Measurements from ENCODE around the gene SOS2. TPM values are rescaled to one million over a fixed set of nuclear protein-coding genes. Genes with fewer than 3 reads are reported as not detected.

SOS2 gene
- total RNA-seq, 1 experiment from 2014 or later, result 11.7 TPM

DNA sequence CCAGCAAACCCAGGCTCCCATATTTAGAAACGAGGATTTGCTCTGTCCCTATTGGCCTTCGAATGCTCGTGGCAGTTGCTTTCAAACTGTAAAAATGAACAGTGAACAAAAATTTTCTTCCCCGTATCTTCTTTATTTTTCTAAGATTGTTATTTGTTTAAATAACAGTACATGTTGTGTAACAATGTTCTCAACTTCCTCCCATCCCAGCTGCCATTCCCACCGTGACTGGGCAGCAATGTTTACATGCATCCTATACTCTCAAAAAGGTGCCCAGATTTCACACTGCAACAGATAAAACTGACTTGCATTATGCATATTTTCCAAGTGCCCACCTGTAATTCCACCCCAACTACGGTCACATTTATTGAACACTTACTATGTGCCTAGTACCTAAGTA lies 127.8 kb downstream of the SOS2 start:
- Histone ChIP-seq H3K9ac (ENCODE audit: low read length) (no peak overlapping the region), H4K20me1 (ENCODE audit: insufficient read depth) (no peaks in the 10 kb centered on the region), H3K79me2 (ENCODE audit: insufficient read depth, low read length) (no peaks in the 10 kb centered on the region), H3K27me3 (ENCODE audit: insufficient read depth, low read length) (no peaks in the 10 kb centered on the region), H2AFZ (ENCODE audit: low read depth, low read length, poor library complexity, severe bottlenecking) (no peak overlapping the region), H3K4me2 (ENCODE audit: low read length) (no peak overlapping the region), H3K36me3 (ENCODE audit: control insufficient read depth in 1 of 2, insufficient read depth in 2 of 2, low read length in 2 of 2) (peaks cover 0 to 2% of the 10 kb centered on the region in 2 experiments; a peak in 2 of 4 replicates), H3K9me2 (ENCODE audit: insufficient read depth) (no peaks in the 10 kb centered on the region), H3K9me3 (ENCODE audit: control insufficient read depth in 1 of 2, insufficient read depth in 1 of 2, low read depth in 1 of 2, low read length in 2 of 2) (no peaks in the 10 kb centered on the region), H3K27ac (ENCODE audit: low read depth, low read length) (no peak overlapping the region), H3K4me3 (replicated peaks in 1 of 2; ENCODE audit: low read depth in 1 of 2, low read length in 2 of 2) (no peak overlapping the region), H3K4me1 (ENCODE audit: control insufficient read depth in 1 of 2, insufficient read depth in 2 of 2, low read length in 2 of 2) (peaks cover 9 to 26% of the 10 kb centered on the region in 2 experiments)
- BruUV-seq (replicated peaks), result no TSS peak
- intact Hi-C loops (cut with micrococcal nuclease), result no loop called here
- RAD21 ChIA-PET (ENCODE audit: low non-redundant PET in 1 of 2, low total read pairs in 2 of 2, uncharacterized antibody in 2 of 2, unreplicated experiment in 2 of 2), result no interaction called here
- CTCF ChIA-PET, result interaction anchor here (2.4 to 3.8 kb wide), 2 partner anchors 237 to 251 kb away, joined by 18 to 32 read pairs; partner anchors contain the start of gene NEMF
- TF ChIP-seq REST (IDR thresholded peaks at IDR 0.05; ENCODE audit: low read depth) (no peak), YY1 (IDR thresholded peaks at IDR 0.05; ENCODE audit: extremely low read depth, insufficient replicate concordance, low read depth, low read length) (no peak), EZH2 (IDR thresholded peaks at IDR 0.05) (no peak), FOSL1 (IDR thresholded peaks at IDR 0.05; ENCODE audit: low read depth) (no peak), ELF1 (IDR thresholded peaks at IDR 0.05; ENCODE audit: borderline replicate concordance, low read depth) (no peak), ZBTB33 (IDR thresholded peaks at IDR 0.05; ENCODE audit: extremely low read depth, insufficient replicate concordance, low read length) (no peak), SIN3A (IDR thresholded peaks at IDR 0.05; ENCODE audit: low read depth) (no peak), ZNF274 (IDR thresholded peaks at IDR 0.05; ENCODE audit: low read depth, low read length) (no peak), EGR1 (IDR thresholded peaks at IDR 0.05; ENCODE audit: low read depth) (no peak), JUND (IDR thresholded peaks at IDR 0.05) (no peak)
- ATAC-seq (no peak), DNase-seq (ENCODE audit: low read depth, low spot score) (no peak)
- POLR2A ChIA-PET, result interaction anchor here (1.7 kb wide), 1 partner anchor 251 kb away, joined by 6 read pairs; the partner anchor contains the start of gene NEMF

All from HCT116 (cell line).